SK-N-SH (cell line): Measurements from ENCODE around the gene SFMBT2. TPM values are rescaled to one million over a fixed set of nuclear protein-coding genes. Genes with fewer than 3 reads are reported as not detected.

ENCODE experiments used
- CTCF ChIA-PET: fragments of 300-600, 350-600 bp; formaldehyde crosslinking; extraction: SDS; loops from one replicate; lab custom pipeline; 2021; lab: Yijun Ruan, JAX
- POLR2A ChIA-PET: fragments of 350-600 bp; sonication (Branson Sonifier 250); formaldehyde crosslinking; extraction: SDS; loops from one replicate; lab custom pipeline; 2020; ENCODE audit warnings: antibody characterized with exemption, inconsistent platforms; lab: Yijun Ruan, JAX
- DNase-seq: peaks from one replicate; pipeline ENCODE4 v3.0.0; 2012
- H2AFZ ChIP-seq: fragments of 200-600 bp; sonication (generic); 2 replicates; pipeline ENCODE4 v1.8.1; 2016; ENCODE audit warnings: antibody characterized with exemption, mild to moderate bottlenecking, low read depth
- H3F3A ChIP-seq: fragments of 200-600 bp; sonication (generic); replicated peaks from 2 replicates; pipeline ENCODE3; 2016; ENCODE audit warnings: antibody characterized with exemption, mild to moderate bottlenecking; ENCODE audit not compliant: insufficient read depth
- H3K27ac ChIP-seq, 2 experiments: fragments of 200-500 bp in 1 of 2; fragments of 200-600 bp in 1 of 2; sonication (Bioruptor generic) in 1 of 2; sonication (generic), shearing (Covaris generic) in 1 of 2; 2 replicates each; pipeline versions ENCODE4 v1.5.1 to v1.6.1; 2014 to 2016; ENCODE audit warnings: low read depth in 2 of 2, inconsistent platforms in 1 of 2, low read length in 1 of 2, mild to moderate bottlenecking in 1 of 2, mixed read lengths in 1 of 2
- H3K27me3 ChIP-seq: fragments of 200-600 bp; sonication (generic), shearing (Covaris generic); 2 replicates; pipeline ENCODE4 v1.6.1; 2016; ENCODE audit warnings: mixed run types; ENCODE audit not compliant: insufficient read depth
- H3K36me3 ChIP-seq, 2 experiments: fragments of 200-500 bp in 1 of 2; fragments of 200-600 bp in 1 of 2; sonication (Bioruptor generic) in 1 of 2; sonication (generic) in 1 of 2; replicated peaks in 1 of 2; 2 replicates each; pipeline versions ENCODE3 to v1.5.1; 2014 to 2016; ENCODE audit warnings: low read length in 1 of 2, mild to moderate bottlenecking in 1 of 2; ENCODE audit not compliant: insufficient read depth in 2 of 2, control insufficient read depth in 1 of 2
- H3K4me1 ChIP-seq, 2 experiments: fragments of 200-500 bp in 1 of 2; fragments of 200-600 bp in 1 of 2; sonication (Bioruptor generic) in 1 of 2; sonication (generic), shearing (Covaris generic) in 1 of 2; 2 replicates each; pipeline versions ENCODE4 v1.5.1 to v1.6.1; 2014 to 2016; ENCODE audit warnings: low read depth in 1 of 2, low read length in 1 of 2, mixed run types in 1 of 2; ENCODE audit not compliant: insufficient read depth in 2 of 2, control insufficient read depth in 1 of 2
- H3K4me2 ChIP-seq: fragments of 200-600 bp; sonication (generic), shearing (Covaris generic); 2 replicates; pipeline ENCODE4 v1.6.1; 2017; ENCODE audit warnings: mixed run types
- H3K4me3 ChIP-seq, 2 experiments: fragments of 200-500 bp in 1 of 2; fragments of 200-600 bp in 1 of 2; sonication (Bioruptor generic) in 1 of 2; sonication (generic), shearing (Covaris generic) in 1 of 2; 2 replicates each; pipeline versions ENCODE4 v1.5.1 to v1.8.1; 2014 to 2016; ENCODE audit warnings: low read depth in 2 of 2, inconsistent platforms in 1 of 2, low read length in 1 of 2, mild to moderate bottlenecking in 1 of 2, mixed read lengths in 1 of 2, moderate library complexity in 1 of 2
- H3K79me2 ChIP-seq: fragments of 200-600 bp; sonication (generic); 2 replicates; pipeline ENCODE4 v1.8.1; 2017; ENCODE audit warnings: mild to moderate bottlenecking; ENCODE audit not compliant: insufficient read depth
- H3K9ac ChIP-seq: fragments of 200-600 bp; sonication (generic); 2 replicates; pipeline ENCODE4 v1.6.1; 2017; ENCODE audit warnings: mixed run types
- H3K9me2 ChIP-seq: fragments of 200-600 bp; sonication (generic); 2 replicates; pipeline ENCODE4 v1.6.1; 2017; ENCODE audit warnings: mixed run types
- H3K9me3 ChIP-seq: fragments of 200-600 bp; sonication (generic); 2 replicates; pipeline ENCODE4 v1.6.1; 2017; ENCODE audit warnings: mixed run types, mild to moderate bottlenecking, moderate library complexity
- H4K20me1 ChIP-seq: fragments of 200-600 bp; sonication (generic); 2 replicates; pipeline ENCODE4 v1.6.1; 2017; ENCODE audit warnings: mild to moderate bottlenecking, mixed run types; ENCODE audit not compliant: insufficient read depth
- CHD2 ChIP-seq: fragments of 150-350 bp; IDR thresholded peaks from 2 replicates; pipeline ENCODE4 v1.6.1; 2018; ENCODE audit warnings: low read length; ENCODE audit not compliant: partially characterized antibody
- ELF1 ChIP-seq: IDR thresholded peaks from 2 replicates; pipeline ENCODE4 v1.4.0; 2012
- EP300 ChIP-seq, 2 experiments: IDR thresholded peaks; 2 replicates each; pipeline versions ENCODE4 v1.4.0 to v1.6.1; 2012; ENCODE audit warnings: borderline replicate concordance in 1 of 2, low read depth in 1 of 2, low read length in 1 of 2
- EZH2phosphoT487 ChIP-seq: fragments of 200-600 bp; sonication (generic); IDR thresholded peaks from 2 replicates; pipeline ENCODE4 v1.6.1; 2017; ENCODE audit warnings: low read depth, mixed run types, mild to moderate bottlenecking, antibody characterized with exemption, moderate library complexity, borderline replicate concordance
- FOSL2 ChIP-seq: IDR thresholded peaks from 2 replicates; pipeline ENCODE4 v1.4.0; 2012; ENCODE audit warnings: low read depth, mild to moderate bottlenecking, moderate library complexity, borderline replicate concordance
- FOXJ3 ChIP-seq: sonication (generic); formaldehyde crosslinking; IDR thresholded peaks from 2 replicates; pipeline ENCODE4 v1.5.1; 2020; ENCODE audit warnings: mild to moderate bottlenecking, missing genetic modification reagents
- FOXM1 ChIP-seq: IDR thresholded peaks from 2 replicates; pipeline ENCODE4 v1.4.0; 2012; ENCODE audit warnings: low read depth, mild to moderate bottlenecking
- GABPA ChIP-seq: IDR thresholded peaks from 2 replicates; pipeline ENCODE4 v1.4.0; 2012; ENCODE audit warnings: low read depth, mild to moderate bottlenecking
- GATA2 ChIP-seq: sonication (generic); formaldehyde crosslinking; IDR thresholded peaks from 2 replicates; pipeline ENCODE4 v1.5.0; 2020; ENCODE audit warnings: mild to moderate bottlenecking, missing genetic modification reagents
- JUND ChIP-seq: IDR thresholded peaks from 2 replicates; pipeline ENCODE4 v1.4.0; 2012
- MAX ChIP-seq: IDR thresholded peaks from 2 replicates; pipeline ENCODE4 v1.4.0; 2012; ENCODE audit warnings: low read depth
- MEF2A ChIP-seq: IDR thresholded peaks from 2 replicates; pipeline ENCODE4 v1.4.0; 2012; ENCODE audit warnings: low read depth, borderline replicate concordance
- MXI1 ChIP-seq: IDR thresholded peaks from 2 replicates; pipeline ENCODE4 v1.6.1; 2012; ENCODE audit warnings: mild to moderate bottlenecking, low read depth, low read length, improper control_type of control experiment
- NRF1 ChIP-seq: IDR thresholded peaks from 2 replicates; pipeline ENCODE4 v1.6.1; 2012; ENCODE audit warnings: low read depth, mild to moderate bottlenecking, low read length
- PBX3 ChIP-seq: IDR thresholded peaks from 2 replicates; pipeline ENCODE4; 2012
- POLR2AphosphoS5 ChIP-seq: IDR thresholded peaks from 2 replicates; pipeline ENCODE4 v1.6.1; 2012; ENCODE audit warnings: low read depth, low read length
- RAD21 ChIP-seq: IDR thresholded peaks from 2 replicates; pipeline ENCODE4 v1.6.1; 2012; ENCODE audit warnings: mild to moderate bottlenecking, low read length
- RCOR1 ChIP-seq: fragments of 150-350 bp; IDR thresholded peaks from 2 replicates; pipeline ENCODE4 v1.6.1; 2017; ENCODE audit warnings: antibody characterized with exemption, low read length
- RFX5 ChIP-seq: IDR thresholded peaks from 2 replicates; pipeline ENCODE4 v1.6.1; 2012; ENCODE audit warnings: mild to moderate bottlenecking, improper control_type of control experiment, low read length
- SIN3A ChIP-seq: IDR thresholded peaks from 2 replicates; pipeline ENCODE4 v1.6.1; 2012; ENCODE audit warnings: low read depth, mild to moderate bottlenecking, low read length, moderate library complexity, borderline replicate concordance
- SMC3 ChIP-seq: IDR thresholded peaks from 2 replicates; pipeline ENCODE4 v1.6.1; 2012; ENCODE audit warnings: low read depth, low read length, improper control_type of control experiment
- TAF1 ChIP-seq: IDR thresholded peaks from 2 replicates; pipeline ENCODE4 v1.6.1; 2012; ENCODE audit warnings: low read depth, mild to moderate bottlenecking, low read length, moderate library complexity, borderline replicate concordance
- TCF12 ChIP-seq: IDR thresholded peaks from 2 replicates; pipeline ENCODE4 v1.4.0; 2012
- TEAD4 ChIP-seq: IDR thresholded peaks from 2 replicates; pipeline ENCODE4 v1.4.0; 2012; ENCODE audit warnings: mild to moderate bottlenecking, borderline replicate concordance; ENCODE audit not compliant: insufficient read depth
- USF1 ChIP-seq: IDR thresholded peaks from 2 replicates; pipeline ENCODE4 v1.4.0; 2012; ENCODE audit warnings: low read depth, borderline replicate concordance
- USF2 ChIP-seq: fragments of 150-350 bp; IDR thresholded peaks from 2 replicates; pipeline ENCODE4 v1.6.1; 2017; ENCODE audit warnings: antibody characterized with exemption, low read length, low read depth, borderline replicate concordance
- WGBS: methylation state at CpG from one replicate; pipeline ENCODE4 v1.1.6; 2017; ENCODE audit warnings: low lambda C conversion rate; 5-methylcytosine and 5-hydroxymethylcytosine counted together
- polyA plus RNA-seq, 3 experiments: library from polyadenylated mRNA; depleted of rRNA; stranded (reverse); fragments of >200 nt; gene quantifications; 2 replicates each; pipeline ENCODE4 v1.2.3, GENCODE V29; 2012
- TF ChIP-seq, protein P1 (sequence below): IDR thresholded peaks from 2 replicates; pipeline ENCODE4 v1.4.0; 2012; ENCODE audit warnings: low read depth, borderline replicate concordance
- TF ChIP-seq, protein P2 (sequence below): fragments of 150-350 bp; IDR thresholded peaks from 2 replicates; pipeline ENCODE4 v1.6.1; 2016; ENCODE audit warnings: mild to moderate bottlenecking, low read depth, low read length

SFMBT2 gene
- polyA plus RNA-seq, 1 of the 3 experiments (the other 2 are of a cell fraction), result 0.20 TPM

DNA sequence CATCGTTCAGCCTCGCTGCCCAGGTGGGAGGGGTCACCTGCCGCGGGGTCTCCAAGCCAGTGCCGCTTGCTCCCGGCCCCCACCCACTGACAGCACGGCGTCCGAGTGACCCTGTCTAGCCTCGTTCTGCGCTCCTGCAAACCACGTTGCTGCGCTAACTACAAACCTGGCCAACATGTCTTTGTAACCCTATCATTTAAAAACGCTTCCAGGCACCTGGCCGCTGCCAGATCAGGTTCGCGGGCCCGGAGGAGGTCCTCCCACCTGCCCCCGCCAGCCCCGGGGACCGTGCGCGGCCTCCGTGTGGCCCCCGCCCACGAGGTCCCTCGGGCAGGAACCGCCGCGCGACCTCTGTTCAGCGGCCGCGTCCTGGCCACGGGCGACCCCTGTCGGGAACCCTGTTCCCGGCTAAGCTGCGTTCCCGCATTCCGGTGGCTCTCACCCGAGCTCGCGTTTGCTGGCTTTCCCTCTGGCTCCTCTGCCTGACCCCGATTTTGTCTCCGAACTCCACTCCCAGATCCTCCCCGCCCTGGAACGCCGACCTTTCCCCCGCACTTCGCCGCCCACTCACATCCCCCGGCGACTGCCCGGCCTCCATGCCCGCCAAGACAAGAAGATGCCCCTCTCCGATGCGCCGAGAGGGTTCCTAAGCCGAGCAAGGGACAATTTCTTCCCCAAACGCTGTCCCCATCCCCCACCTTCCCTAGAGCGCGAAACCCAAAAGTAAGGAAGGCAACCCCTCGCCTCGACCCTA, 2.4 kb downstream of the SFMBT2 start:
- H3K27ac ChIP-seq, result peak overlapping the region in 1 of 2 experiments; percentile 7; a peak in 1 of 4 replicates
- ChIA-PET POLR2A (interaction anchor here (0.8 kb wide), 1 partner anchor 287 kb away, joined by 3 read pairs; no protein-coding TSS in a partner anchor), CTCF (interaction anchor here (0.6 to 6.9 kb wide), 32 partner anchors 8 to 631 kb away, joined by 3 to 72 read pairs (median 4); no protein-coding TSS in a partner anchor)
- peak overlapping the region; percentile 57 to 72 for H3K4me3 ChIP-seq
- 4% methylated on average over 41 of the region's 65 CpGs for WGBS
- H3K9me3 ChIP-seq, result no peaks in the 10 kb centered on the region
- H3K9me2 ChIP-seq, result no peaks in the 10 kb centered on the region
- no peak overlapping the region for H3K9ac ChIP-seq
- no peaks in the 10 kb centered on the region for H3K36me3 ChIP-seq
- H3F3A ChIP-seq, result no peaks in the 10 kb centered on the region
- peak; percentile 90 for DNase-seq
- peaks cover 38% of the 10 kb centered on the region for H3K27me3 ChIP-seq
- no peaks in the 10 kb centered on the region for H4K20me1 ChIP-seq
- no peaks in the 10 kb centered on the region for H3K79me2 ChIP-seq
- H2AFZ ChIP-seq, result 0 out of 2 replicates have a peak overlapping the region, but pooled peaks have one; percentile 16
- peaks cover 0 to 15% of the 10 kb centered on the region in 2 experiments; a peak in 1 of 4 replicates for H3K4me1 ChIP-seq
- peak overlapping the region; percentile 94 for H3K4me2 ChIP-seq
- TF ChIP-seq MEF2A (no peak), GABPA (no peak), TAF1 (no peak), RAD21 (peak; percentile 76), TEAD4 (no peak), NRF1 (no peak), JUND (no peak), CHD2 (peak; percentile 28), TCF12 (no peak), FOXJ3 (CRISPR knock-in tag) (no peak), SIN3A (no peak), RFX5 (no peak), EZH2phosphoT487 (no peak), FOSL2 (no peak), GATA2 (no peak), SMC3 (peak; percentile 66), FOXM1 (no peak), USF1 (no peak), POLR2AphosphoS5 (no peak), EP300 (IDR thresholded peaks at IDR 0.05; ENCODE audit: borderline replicate concordance in 1 of 2, low read depth in 1 of 2, low read length in 1 of 2) (no peak), USF2 (no peak), MXI1 (peak; percentile 56; the same call in 1 of the 2 replicates), RCOR1 (0 out of 2 replicates have a peak, but pooled peaks have one; percentile 42), PBX3 (no peak), ELF1 (no peak), MAX (no peak)
- TF ChIP-seq, protein P1, sequence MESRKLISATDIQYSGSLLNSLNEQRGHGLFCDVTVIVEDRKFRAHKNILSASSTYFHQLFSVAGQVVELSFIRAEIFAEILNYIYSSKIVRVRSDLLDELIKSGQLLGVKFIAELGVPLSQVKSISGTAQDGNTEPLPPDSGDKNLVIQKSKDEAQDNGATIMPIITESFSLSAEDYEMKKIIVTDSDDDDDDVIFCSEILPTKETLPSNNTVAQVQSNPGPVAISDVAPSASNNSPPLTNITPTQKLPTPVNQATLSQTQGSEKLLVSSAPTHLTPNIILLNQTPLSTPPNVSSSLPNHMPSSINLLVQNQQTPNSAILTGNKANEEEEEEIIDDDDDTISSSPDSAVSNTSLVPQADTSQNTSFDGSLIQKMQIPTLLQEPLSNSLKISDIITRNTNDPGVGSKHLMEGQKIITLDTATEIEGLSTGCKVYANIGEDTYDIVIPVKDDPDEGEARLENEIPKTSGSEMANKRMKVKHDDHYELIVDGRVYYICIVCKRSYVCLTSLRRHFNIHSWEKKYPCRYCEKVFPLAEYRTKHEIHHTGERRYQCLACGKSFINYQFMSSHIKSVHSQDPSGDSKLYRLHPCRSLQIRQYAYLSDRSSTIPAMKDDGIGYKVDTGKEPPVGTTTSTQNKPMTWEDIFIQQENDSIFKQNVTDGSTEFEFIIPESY, result no peak
- TF ChIP-seq, protein P2, sequence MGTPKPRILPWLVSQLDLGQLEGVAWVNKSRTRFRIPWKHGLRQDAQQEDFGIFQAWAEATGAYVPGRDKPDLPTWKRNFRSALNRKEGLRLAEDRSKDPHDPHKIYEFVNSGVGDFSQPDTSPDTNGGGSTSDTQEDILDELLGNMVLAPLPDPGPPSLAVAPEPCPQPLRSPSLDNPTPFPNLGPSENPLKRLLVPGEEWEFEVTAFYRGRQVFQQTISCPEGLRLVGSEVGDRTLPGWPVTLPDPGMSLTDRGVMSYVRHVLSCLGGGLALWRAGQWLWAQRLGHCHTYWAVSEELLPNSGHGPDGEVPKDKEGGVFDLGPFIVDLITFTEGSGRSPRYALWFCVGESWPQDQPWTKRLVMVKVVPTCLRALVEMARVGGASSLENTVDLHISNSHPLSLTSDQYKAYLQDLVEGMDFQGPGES, result no peak
